Measurements from ENCODE around the gene TRA2B. TPM values are rescaled to one million over a fixed set of nuclear protein-coding genes. Genes with fewer than 3 reads are reported as not detected.
A peak's percentile ranks its signal among the peaks of the same experiment; 100 is the strongest.

The TRA2B gene
- polyA plus RNA-seq, 5 donors = 249 to 313 (median 294) TPM

DNA sequence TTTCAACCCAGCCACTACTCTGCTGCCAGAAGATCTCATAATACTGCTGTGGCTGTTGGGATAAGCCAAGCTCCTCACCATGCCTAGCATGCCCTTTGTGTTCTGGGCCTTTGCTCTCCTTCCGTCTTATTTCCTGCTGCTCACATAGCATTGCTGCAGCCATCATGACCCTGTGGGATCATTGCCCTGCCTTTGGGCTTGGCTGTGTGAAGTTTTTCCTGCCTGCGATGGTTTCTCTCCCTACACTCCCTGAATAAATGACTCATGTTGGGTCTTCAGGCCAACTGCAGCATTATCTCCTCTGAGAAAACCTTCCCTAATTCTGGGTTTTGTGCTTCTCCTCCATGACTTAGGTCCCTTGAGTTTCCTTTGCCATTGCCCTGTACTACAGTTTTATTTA lies 20.8 kb upstream of the TRA2B start:
- no peak for DNase-seq

GRCh38 chr3:185956244-185956643 lies 18.4 kb upstream of the TRA2B start:
- DNase-seq = no peak

- no peak for DNase-seq
Measured at GRCh38 chr3:185954366-185954723, 16.5 kb upstream of the TRA2B start.

DNA sequence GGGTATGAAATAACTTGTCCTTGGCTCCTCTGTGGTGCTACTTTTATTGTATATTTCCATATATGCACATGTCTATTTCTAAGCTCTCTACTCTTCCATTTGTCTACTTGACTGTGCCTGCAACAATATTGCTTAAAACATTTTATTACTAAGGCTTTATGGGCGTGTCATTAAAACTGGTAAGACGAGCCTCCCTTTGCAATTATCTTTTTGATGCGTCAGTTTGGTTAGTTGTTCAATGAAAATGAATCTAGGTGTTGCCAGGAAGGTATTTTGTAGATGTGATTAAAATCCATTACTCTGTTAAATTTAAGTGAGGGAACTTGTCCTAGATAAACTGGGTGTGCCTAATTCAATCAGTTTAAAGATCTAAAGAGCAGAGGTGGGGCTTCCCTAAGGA lies 12.9 kb upstream of the TRA2B start:
- DNase-seq = no peak

DNA sequence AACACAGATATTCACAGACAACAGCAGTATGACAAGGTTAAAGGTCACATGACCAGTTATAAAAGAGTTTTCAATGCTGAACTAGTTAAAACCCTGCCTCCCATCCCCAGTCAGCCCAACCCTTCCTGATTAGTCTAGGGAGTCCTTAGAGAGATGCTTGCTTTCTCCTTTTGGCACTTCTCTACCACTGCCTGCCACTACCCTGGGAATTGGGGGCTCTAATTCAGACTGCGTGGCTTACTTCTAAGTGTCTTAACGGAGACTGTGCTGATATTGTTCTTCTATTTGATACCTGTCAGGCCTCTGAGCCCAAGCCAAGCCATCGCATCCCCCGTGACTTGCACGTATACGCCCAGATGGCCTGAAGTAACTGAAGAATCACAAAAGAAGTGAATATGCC lies 11.7 kb upstream of the TRA2B start:
- no peak for DNase-seq

GRCh38 chr3:185948292-185948691 lies 10.5 kb upstream of the TRA2B start:
- no peak for DNase-seq

- DNase-seq = no peak
Measured at GRCh38 chr3:185943760-185944106, 5.9 kb upstream of the TRA2B start.

- DNase-seq = peak in 1 of 2 donors; percentile 67
Measured at GRCh38 chr3:185942907-185943759, 5.3 kb upstream of the TRA2B start.

DNA sequence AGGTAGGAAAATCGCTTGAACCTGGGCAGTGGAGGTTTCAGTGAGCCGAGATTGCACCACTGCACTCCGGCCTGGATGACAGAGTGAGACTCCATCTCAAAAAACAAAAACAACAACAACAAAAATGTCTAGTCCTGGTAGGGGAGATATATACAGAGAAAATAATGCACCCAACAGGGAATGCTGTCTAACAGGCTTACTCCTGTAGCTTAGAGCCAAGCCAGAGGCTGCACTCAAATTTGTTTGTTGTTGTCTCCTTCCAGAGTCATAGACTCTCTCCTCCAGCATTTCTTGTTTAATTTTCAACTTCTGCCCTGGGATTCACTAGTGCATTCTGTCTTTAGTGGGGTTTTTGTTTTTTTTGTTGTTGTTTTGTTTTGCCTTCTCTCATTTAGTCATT lies 4.6 kb upstream of the TRA2B start:
- DNase-seq = no peak

GRCh38 chr3:185940951-185941350 lies 3.1 kb upstream of the TRA2B start:
- no peak for DNase-seq

DNA sequence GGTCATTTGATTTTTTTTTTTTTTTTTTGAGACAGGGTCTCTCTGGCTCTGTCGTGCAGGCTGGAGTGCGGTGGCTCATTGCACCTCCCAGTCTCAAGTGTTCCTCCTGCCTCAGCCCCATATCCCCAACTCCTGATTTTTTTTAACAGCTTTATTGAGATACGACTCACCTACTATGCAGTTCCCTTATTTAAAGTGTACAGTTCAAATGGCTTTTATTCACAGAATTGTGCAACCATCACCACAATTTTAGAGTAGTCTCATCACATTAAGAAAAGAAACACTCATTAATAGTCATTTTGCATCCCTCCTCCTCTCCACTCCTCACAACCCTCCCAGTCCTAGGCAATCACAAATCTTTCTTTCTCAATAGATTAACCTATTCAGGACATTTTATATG lies 1.9 kb upstream of the TRA2B start:
- DNase-seq = no peak

DNA sequence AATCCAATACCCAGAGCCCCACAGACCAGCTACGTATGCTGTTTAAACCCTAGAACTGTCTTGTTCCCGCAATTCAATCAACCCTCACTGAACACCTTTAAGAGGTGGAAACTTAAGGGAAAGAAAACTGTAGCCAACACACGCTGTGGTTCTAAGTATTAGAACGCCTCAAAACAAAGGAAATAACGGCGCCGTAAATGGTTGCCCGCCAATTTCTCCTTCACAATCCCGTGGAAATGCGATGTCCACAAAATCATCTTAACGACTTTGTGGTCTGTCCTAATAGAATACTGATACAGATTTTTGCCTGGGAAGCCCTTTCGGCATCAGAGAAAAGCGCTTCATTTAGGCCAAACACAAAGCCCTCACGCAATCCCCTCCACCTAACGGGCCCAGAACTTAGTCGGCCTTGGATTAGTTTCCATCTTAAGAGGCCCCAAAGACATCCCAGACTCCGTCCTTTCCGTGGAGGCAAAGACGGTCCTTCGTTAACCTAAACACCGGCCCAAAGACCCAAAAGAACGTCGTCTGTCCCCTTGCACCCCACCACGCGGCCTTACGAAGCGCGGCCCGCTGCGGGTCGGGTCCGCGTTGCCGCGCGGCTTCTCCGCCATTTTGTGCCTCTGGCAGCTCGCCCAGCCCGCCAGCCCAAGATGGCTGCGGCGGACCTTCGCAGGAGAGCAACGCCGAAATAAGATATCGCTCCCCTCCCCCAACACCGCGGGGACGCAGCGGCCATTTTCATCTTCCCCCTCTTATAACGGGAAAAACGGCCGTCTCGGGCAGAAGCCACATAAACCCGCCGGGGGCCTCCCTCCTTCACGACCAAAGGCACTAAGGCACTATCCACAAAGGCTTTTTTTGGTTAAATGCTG lies 763 bp downstream of the TRA2B start:
- DNase-seq = peak; percentile 90 to 92

- DNase-seq = no peak
Measured at GRCh38 chr3:185936273-185936629, 1.6 kb downstream of the TRA2B start.

DNA sequence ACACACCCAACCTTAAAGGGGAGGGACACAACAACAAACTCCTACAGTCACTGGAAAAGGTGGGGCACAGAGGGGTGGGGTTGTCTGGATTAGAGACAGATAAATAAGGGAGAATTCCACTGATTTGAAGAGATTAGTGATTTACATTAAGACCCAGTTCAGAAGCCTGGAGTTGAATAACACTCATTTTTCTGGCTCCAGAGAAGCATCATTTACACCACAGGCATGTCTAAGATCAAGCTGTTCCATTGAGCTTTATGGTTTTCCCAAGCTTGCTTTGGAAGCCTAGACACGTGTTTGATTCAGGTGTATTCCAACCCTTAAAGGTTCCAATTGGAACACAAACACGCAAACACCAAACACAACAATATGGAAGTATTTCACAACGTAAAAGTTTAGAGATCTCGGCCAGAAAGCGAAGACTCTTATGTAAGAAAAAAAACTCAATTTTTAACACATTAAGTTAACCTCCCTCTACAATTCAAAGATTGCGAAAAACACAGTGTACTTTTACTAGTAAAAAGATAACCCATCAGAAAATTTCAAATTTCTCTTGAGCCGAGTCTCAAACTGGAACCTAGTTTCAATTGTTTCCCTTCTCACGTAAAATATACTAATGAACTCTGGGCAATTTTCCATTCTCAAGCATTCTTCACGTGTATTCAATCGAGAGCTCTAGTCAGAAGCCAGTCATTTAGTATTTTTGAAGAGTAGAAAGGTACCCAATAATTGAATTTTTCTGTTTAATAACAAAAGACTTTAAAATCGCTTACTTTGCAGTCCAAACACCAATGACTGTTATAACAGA lies 2.1 kb downstream of the TRA2B start:
- no peak for DNase-seq

GRCh38 chr3:185934767-185935464 lies 2.9 kb downstream of the TRA2B start:
- DNase-seq = no peak

- no peak for DNase-seq
Measured at GRCh38 chr3:185934174-185934557, 3.6 kb downstream of the TRA2B start.

GRCh38 chr3:185933374-185934173 lies 4.2 kb downstream of the TRA2B start:
- DNase-seq = no peak

DNA sequence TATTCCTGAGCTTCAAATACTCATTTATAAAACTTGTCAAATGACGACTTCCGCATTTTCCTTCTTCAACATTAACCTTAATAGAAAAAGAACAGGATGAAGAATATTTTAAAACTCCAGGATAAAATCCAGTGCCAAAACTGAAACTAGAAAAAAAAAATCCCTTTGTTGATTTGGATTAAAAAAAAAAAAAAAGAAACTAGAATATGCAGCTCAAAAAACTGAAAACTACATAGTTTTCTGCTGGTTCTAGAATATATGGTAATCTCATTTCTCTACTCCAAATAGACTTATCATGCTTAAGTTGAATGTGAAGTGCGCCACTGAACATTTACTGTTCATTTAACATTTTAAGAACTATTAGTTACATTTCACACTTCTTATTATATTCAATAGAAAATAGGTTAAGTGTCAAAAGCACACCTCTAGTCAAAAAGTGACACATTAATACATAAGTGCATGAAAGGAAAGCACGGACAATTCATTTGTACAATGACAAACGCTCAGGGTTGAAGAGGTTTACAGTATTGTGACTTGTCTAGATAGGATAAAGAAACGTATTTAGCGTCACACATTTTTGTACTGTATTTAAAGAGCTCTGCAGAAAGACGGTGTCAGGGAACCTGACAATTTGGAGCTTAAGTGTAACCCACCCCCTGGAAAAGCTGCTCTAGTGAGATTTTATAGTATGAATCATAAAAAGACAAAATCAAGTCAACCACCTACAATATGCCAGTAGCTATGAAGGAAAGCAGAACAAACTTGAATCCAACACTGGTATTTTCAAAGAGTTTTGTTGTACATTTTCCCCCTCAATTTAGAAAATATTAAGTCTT lies 5.8 kb downstream of the TRA2B start:
- DNase-seq = no peak

GRCh38 chr3:185930393-185931107 lies 7.3 kb downstream of the TRA2B start:
- no peak for DNase-seq
